GM19468 (cell line): Measurements from ENCODE around the gene EIPR1.
"Not testable (repeated sequence)": the region's sequence is repeated elsewhere in the genome, so short reads cannot be mapped to it uniquely, and the experiment has no call there.

Source experiments
- ATAC-seq: cut with Tn5 transposase; IDR thresholded peaks from one replicate; pipeline ENCODE4 v1.9.1; 2021; ENCODE audit warnings: mild to moderate bottlenecking, moderate library complexity, moderate number of reproducible peaks; ENCODE audit not compliant: unreplicated experiment; ENCODE audit errors: extremely low read depth

The EIPR1 gene

GRCh38 chr2:3202926-3203325 is 174.7 kb downstream of the EIPR1 start:
- no peak for ATAC-seq

- no peak for ATAC-seq
Observed at GRCh38 chr2:3201281-3201680, 176.3 kb downstream of the EIPR1 start.

- ATAC-seq = no peak
Observed at GRCh38 chr2:3200420-3200939, 177.1 kb downstream of the EIPR1 start.

- ATAC-seq = no peak
Observed at GRCh38 chr2:3199627-3200345, 177.8 kb downstream of the EIPR1 start.

GRCh38 chr2:3198671-3199192 is 178.9 kb downstream of the EIPR1 start:
- not testable (repeated sequence) for ATAC-seq

- no peak for ATAC-seq
Observed at GRCh38 chr2:3198119-3198518, 179.5 kb downstream of the EIPR1 start.

GRCh38 chr2:3197308-3197707 is 180.3 kb downstream of the EIPR1 start:
- no peak for ATAC-seq

GRCh38 chr2:3196716-3197115 is 180.9 kb downstream of the EIPR1 start:
- no peak for ATAC-seq

- ATAC-seq = no peak
Observed at GRCh38 chr2:3195641-3196476, 181.8 kb downstream of the EIPR1 start.

- ATAC-seq = no peak
Observed at GRCh38 chr2:3194828-3195227, 182.8 kb downstream of the EIPR1 start.

- no peak for ATAC-seq
Observed at GRCh38 chr2:3193443-3194330, 183.9 kb downstream of the EIPR1 start.

GRCh38 chr2:3192920-3193319 is 184.7 kb downstream of the EIPR1 start:
- ATAC-seq = no peak

GRCh38 chr2:3192281-3192818 is 185.3 kb downstream of the EIPR1 start:
- no peak for ATAC-seq

- no peak for ATAC-seq
Observed at GRCh38 chr2:3189961-3190360, 187.7 kb downstream of the EIPR1 start.

GRCh38 chr2:3189076-3189591 is 188.5 kb downstream of the EIPR1 start:
- ATAC-seq = no peak

- ATAC-seq = no peak
Observed at GRCh38 chr2:3188405-3188946, 189.1 kb downstream of the EIPR1 start.

GRCh38 chr2:3187467-3187866 is 190.2 kb downstream of the EIPR1 start:
- ATAC-seq = no peak

GRCh38 chr2:3186766-3187165 is 190.9 kb downstream of the EIPR1 start:
- no peak for ATAC-seq

GRCh38 chr2:3185910-3186309 is 191.7 kb downstream of the EIPR1 start:
- ATAC-seq = no peak
